GM23338 (cell line): ENCODE measurements around the gene MRPS21.

Experiments used
- EZH2 ChIP-seq: fragments of 200-600 bp; sonication (generic); IDR thresholded peaks from one replicate; pipeline ENCODE4 v1.8.0; 2017; ENCODE audit warnings: antibody characterized with exemption, mild to moderate bottlenecking, low read depth; ENCODE audit not compliant: unreplicated experiment
- EZH2phosphoT487 ChIP-seq: fragments of 200-600 bp; sonication (generic); IDR thresholded peaks from one replicate; pipeline ENCODE4 v1.8.1; 2018; ENCODE audit warnings: antibody characterized with exemption; ENCODE audit not compliant: unreplicated experiment
- POLR2AphosphoS5 ChIP-seq: IDR thresholded peaks from 2 replicates; pipeline ENCODE4 v1.6.1; 2016; ENCODE audit warnings: antibody characterized with exemption, low read depth
- TF ChIP-seq, protein P1 (sequence below), 2 experiments: fragments of 200-600 bp in 1 of 2; sonication (generic) in 1 of 2; conservative IDR thresholded peaks; 2 replicates each; pipeline versions ENCODE4 v1.5.1 to v1.6.1; 2016 to 2017; ENCODE audit warnings: antibody characterized with exemption in 2 of 2, low read depth in 2 of 2, mild to moderate bottlenecking in 2 of 2, moderate library complexity in 1 of 2

DNA sequence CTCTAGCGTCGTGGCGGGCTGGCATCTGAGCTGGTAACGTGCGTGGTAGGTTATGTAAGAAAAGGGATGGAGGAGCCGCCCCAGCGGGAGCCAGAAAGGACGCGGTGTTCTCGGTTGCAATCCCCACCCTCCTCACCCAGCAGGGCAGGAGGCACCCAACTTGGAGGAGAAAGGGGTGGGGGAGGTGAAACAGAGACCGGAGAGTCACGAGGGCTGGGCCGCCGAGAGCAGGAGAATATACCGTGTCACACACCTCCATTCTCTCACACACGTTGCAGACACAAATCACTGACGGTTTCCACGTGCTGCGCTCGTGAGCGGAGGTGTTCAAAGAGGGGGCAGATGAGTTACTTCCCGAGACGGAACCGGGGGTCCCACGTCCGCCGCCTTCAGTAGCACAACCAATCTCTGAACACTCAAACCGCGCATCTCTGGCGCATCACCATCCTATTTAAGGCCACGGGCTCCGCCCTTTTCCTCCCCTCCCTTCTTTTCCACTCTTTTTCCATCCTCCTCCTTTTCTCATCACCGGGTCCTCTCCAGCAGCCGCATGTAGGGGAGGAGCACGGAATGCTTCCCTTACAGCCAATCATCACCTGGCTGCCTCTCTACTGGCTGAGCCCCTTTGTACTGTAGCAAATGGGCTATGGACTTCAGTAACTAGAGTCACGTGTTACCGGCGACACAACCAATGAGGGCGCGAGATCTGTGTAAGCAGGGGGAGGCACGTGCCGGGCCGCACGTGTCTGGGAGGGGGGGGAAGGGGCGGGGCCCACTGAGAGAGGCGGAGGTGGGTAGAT, 11.7 kb upstream of the MRPS21 start, which contains the start of gene CIART:
- TF ChIP-seq, protein P1, sequence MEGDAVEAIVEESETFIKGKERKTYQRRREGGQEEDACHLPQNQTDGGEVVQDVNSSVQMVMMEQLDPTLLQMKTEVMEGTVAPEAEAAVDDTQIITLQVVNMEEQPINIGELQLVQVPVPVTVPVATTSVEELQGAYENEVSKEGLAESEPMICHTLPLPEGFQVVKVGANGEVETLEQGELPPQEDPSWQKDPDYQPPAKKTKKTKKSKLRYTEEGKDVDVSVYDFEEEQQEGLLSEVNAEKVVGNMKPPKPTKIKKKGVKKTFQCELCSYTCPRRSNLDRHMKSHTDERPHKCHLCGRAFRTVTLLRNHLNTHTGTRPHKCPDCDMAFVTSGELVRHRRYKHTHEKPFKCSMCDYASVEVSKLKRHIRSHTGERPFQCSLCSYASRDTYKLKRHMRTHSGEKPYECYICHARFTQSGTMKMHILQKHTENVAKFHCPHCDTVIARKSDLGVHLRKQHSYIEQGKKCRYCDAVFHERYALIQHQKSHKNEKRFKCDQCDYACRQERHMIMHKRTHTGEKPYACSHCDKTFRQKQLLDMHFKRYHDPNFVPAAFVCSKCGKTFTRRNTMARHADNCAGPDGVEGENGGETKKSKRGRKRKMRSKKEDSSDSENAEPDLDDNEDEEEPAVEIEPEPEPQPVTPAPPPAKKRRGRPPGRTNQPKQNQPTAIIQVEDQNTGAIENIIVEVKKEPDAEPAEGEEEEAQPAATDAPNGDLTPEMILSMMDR (conservative IDR thresholded peaks at IDR 0.05; ENCODE audit: low read depth in 2 of 2): no peak
- TF ChIP-seq EZH2phosphoT487: no peak
- peak; percentile 63 for TF ChIP-seq POLR2AphosphoS5
- TF ChIP-seq EZH2: no peak
